GM19099 (cell line): Measurements from ENCODE around the gene ZNF805.

Experiments used
- POLR2A ChIP-seq: IDR thresholded peaks from 3 replicates; pipeline ENCODE4 v1.6.1; 2011; ENCODE audit warnings: low read depth; ENCODE audit not compliant: insufficient read length; ENCODE audit errors: extremely low read depth

ZNF805 gene

DNA sequence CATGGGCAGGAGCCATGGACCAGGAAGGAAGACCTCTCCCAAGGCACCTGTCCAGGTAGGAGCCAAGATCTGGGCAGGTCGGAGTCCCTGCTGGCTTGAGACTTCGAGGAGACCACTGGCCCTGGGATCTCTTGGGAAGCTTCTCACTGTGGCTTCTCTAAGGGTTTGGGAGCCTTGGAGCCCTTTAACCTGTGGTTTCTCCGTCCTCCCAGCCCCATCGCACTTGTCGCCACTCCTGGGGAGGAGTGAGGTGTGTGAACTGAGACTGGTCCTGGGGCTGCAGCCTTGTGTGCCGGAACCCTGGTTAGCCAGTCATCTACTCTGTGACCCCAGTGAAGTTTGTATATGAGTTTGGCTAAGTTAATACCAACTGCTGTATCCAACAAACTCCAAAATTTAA lies 8.2 kb downstream of the ZNF805 start:
- no peak for TF ChIP-seq POLR2A

DNA sequence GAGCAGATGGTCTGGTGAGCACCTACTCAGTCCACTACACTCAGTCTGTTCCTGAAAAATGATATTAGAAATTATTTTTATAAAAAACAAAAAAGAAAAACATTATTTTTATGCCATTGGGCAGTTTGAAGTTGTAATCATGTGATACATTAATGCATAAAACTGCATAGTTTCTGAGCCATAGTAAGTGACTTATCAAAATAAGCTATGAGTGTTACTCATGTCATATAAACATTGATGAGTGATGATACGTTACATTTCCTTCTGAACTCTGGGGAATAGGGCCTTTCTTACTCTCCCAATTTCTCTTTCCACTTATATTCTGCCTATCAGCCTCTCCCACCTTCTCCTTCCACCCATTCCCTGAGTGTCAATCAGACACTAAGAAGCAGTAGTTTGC lies 8.9 kb downstream of the ZNF805 start:
- no peak for TF ChIP-seq POLR2A

DNA sequence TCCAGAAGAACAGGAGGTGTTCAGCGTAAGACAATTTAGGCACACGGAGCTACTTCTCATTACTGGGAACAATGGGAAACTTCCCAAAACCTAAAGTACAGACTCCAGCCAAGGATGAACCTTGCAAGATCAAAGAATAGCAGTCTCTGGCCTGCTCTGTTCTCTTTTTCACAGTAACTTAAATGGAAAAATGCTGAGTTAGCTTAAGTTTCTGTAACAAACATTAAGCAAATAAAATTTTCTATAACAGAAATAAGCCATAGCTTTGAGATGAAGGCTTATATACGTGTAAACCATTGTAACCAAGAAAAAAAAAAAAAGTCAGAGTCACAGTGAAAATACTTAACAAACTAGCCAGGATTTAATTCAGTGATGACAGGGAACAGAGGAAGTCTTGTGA lies 21.6 kb downstream of the ZNF805 start:
- no peak for TF ChIP-seq POLR2A

DNA sequence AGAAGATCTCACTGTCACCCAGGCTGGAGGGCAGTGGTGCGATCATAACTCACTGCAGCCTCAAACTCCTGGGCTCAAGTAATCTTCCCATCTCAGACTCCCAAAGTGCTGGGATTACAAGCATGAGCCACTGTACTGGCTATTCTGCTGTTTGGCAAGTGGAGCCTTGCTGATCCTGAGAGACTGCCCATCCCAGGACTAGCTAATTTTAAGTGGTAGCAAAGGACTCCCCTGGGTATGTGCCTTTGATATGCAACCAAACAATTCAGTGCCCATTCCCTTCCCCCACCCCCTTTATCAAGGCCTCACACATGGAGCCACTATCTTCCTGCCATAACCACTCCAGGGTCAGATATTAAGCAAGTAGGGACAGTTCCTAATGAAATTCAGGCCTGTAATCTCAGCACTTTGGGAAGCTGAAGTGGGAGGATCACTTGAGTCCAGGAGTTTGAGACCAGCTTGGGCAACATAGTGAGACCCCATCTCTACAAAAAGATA lies 22.9 kb downstream of the ZNF805 start:
- no peak for TF ChIP-seq POLR2A

DNA sequence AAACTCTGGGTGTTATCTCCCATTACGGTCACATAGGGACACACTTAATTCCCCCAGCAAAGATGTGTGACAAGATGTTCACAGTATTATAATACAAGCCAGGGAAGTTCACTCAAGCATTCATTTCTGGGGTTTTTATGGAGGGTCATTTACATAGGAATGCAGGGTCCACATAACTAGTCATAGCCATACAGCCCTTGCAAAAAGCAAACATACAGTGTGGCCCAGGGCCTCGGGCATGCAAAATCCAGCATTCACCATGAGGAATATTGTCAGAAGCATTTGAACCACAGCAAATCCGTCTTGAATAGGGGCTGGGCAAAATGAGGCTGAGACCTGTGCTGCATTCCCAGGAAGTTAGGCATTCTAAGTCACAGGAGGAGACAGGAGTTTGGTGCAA lies 26.9 kb downstream of the ZNF805 start:
- TF ChIP-seq POLR2A = no peak

DNA sequence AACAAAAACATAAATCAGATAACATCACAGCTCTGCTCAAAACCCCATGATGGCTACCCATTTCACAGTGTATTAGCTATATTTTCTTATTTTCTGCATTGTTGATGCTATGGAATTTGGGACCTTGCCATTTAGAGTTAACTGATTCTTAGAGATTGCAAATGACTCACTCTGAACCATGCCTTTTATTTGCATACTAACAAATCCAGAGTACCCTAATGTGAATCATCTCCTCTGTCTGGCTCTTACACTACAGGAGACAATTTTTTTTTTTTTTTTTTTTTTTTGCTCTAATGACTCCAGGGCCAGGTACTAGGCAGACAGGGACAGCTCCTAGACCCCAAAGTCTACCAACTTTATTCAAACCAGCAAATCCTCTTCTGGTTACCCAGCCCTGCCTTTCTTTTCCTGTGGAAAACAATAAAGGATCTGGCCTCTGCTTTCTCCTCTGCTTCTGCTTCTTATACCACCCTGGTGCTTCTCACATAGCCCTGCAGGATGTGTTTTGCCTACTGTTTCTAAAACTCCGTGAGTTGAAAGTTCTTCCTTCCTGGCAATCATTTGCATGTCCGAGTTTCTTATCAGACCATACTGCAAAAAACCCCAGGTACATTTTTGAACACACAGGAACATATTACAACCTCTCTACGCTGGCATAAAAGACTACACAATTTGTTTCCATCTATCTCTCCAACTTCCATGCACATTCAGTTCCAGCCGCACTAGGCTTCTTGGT lies 29.3 kb downstream of the ZNF805 start:
- TF ChIP-seq POLR2A = no peak

DNA sequence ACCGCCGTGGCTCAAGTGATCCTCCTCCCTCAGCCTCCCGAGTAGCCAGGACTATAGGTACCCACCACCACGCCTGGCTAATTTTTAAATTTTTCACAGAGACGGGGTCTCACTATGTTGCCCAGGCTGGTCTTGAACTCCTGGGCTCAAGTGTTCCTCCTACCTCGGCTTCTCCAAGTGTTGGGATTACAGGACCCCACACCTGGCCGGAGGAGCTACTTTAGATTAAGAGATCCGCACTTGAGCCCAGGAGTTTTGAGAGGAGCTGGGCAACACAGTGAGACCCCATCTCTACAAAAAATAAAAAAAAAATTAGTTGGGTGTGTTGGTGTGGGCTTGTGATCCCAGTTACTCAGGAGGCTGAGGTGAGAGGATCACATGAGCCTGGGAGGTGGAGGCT lies 30.8 kb downstream of the ZNF805 start:
- TF ChIP-seq POLR2A = no peak

DNA sequence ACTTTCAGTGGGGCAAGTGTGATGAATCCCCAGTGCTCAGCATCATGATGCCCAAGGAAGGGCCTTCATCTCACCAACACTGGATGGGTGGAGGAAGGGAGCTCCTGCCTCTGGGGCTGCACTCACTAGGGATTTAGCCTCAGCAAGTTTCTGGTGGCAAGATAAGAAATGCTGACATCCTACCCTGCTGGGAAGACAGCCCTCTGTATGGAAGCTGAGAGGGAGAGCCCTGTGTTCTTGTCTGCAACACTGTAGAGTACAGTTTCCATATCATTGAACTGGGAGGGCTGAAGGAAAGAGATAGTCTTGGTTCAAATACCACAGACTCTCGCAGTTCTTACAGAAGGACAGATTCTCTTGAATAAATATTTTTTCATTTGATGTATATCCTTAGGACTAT lies 32.6 kb downstream of the ZNF805 start:
- TF ChIP-seq POLR2A = no peak

DNA sequence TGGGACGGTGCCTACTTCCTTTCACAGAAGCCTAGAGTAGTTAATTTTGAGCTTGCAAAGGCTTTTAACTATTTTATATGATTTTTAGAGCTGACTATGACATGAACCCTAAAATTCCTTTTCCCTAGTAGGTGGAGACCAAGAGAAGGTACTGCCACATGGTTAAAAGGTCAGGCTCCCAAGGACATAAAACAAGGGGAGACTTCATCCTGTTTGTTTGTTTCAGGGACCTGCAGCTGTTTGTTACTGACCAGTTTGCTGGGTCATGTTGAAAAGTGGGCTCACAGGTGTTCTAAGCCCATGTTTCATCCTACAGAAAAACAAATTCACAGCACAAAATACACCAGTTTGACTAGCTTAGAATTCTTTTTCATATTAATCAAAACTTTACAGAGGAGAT lies 36.0 kb downstream of the ZNF805 start:
- TF ChIP-seq POLR2A = no peak

DNA sequence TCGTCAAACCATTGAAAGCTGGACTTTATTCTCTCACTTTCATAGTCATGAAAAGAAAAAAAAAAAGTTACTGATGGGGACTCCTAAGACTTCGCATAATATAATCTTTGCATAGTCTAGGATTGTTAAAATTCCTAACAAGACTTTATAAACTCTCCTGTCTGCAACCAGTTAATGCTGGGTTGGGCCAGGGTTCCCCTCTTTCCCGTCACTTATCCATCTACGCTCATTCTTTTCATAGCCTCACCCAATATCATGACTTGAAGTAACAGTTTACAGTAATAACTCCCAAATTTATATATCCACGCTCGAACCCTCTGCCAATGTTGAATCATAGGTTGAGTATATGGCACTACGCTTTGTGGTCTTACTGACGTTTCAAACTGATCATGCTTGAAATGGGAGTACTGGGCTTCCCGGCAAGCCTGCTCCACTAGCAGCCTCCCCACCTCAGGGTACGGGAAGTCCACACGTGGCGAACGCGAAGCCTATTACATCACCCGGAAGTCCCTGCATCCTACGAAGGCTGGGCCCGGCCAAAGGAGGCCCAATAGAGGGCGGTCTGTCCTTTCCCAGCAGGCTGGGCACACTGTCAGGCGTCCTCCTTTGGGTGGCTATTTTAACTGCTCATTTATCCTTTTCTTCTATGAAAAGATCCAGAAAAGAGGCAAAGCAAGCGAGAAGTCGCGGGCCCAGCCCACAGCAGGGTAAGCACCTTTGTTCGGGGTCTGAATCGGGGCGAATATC lies 39.2 kb downstream of the ZNF805 start:
- peak; percentile 79 for TF ChIP-seq POLR2A

DNA sequence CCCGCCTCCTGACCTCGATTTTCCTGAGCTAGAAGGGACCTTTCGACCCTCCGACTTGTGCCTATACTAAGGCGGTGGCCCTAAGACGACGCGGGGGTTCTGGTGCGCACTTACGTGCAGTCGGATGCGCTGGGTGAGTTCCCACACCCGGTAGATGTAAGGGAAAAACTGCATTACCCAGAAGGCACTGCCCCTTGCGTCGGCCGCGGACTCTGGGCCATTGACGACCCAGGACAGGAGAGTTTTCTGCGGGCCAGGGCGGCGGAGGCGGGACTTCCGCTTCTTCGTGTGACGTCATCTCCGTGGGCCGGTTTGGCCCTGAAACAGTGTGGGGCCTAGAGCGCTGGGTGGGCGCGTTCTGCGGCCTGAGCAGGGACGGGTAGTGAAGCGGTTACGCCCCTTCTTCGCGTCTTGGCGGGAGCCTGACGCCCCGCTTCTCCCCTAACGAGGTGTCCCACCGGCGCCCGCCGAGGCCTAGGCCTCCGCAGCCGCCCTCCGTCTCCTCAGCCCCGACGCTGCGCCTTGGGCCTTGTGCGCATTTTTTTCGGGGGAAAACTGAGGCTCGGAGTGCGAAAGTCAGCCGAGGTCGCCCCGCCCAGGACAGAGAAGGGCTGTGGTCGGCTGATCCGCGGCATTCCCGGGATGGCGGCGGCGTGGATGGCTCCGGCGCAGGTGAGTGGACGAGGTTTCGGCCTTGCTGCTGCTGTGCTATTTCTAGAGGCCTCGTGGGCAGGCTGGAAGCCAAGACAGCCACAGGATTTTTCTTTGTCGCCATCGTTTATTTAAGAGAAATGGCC lies 39.9 kb downstream of the ZNF805 start, which contains the start of gene ZNF460:
TSS of gene ZNF460 (plus strand) at position 321 of the 797 bp plus-strand sequence. CDS start at position 643, 322 bp downstream.
- peak; percentile 60 for TF ChIP-seq POLR2A

DNA sequence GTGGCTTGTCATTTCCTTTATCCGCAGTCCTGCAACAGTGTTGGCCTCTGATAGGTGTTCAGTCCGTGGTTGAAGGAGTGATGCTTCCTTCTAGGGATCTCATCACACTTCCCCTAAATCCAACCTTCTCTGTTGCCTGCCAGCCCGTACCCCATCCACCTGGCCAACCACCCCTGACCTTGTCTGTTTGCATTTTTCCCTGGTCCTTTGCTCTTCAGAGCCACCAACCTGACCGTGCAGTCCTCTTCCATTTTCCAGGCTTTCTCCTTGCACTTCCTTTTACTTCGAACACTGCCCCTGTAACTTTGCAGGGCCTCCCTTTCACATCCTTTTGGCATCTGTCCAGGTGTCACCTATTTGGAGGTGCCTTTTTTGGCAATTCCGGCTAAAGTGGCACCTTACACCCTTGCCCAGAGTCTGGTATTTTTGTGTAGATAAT lies 40.5 kb downstream of the ZNF805 start:
- TF ChIP-seq POLR2A = no peak

DNA sequence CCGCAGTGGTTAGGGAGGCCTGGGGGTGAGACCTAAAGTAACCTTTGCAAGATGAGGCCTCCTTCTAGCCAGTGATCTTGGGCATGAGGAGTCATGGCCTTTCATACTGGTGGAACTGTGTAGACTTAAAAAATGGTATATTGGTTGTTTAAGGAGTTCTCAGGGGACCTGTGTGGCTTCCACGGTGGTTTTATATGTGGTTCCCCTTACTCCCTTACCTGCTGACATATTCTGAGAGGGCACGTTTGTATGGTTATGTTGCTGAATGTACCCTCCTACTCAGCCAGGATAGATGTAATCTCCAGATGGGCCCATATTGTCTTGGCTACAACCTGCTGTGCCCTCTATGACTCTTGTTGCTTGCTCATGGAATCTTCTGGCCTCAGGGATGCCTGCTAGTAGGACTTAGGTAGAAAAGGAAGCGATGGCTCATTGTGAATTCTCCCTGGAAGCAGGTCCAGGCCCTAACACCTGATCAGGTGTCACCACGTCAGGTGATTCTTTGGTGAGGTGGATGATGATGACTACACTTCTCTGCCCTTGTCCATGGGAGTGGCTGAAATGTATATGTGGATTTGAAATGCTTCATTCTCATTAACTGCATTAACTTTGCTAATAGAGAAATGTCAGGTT lies 41.7 kb downstream of the ZNF805 start:
- no peak for TF ChIP-seq POLR2A

DNA sequence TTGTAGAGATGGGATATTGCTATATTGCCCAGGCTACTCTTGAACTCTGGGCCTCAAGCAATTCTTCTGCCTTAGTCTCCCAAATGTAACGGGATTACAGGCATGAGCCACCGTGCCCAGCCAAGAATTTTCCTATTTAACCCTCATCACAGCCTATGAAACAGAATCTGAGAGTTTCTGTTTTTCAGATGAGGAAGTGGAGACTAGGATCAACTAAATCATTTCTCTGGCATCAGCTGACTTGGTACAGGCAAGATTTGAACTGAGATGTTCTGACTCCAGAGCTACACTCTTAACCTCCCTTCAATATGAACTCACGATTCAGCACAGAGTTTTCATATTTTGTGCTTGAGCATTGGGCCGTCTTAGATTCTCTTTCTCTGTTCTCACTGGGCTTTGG lies 47.9 kb downstream of the ZNF805 start:
- no peak for TF ChIP-seq POLR2A

DNA sequence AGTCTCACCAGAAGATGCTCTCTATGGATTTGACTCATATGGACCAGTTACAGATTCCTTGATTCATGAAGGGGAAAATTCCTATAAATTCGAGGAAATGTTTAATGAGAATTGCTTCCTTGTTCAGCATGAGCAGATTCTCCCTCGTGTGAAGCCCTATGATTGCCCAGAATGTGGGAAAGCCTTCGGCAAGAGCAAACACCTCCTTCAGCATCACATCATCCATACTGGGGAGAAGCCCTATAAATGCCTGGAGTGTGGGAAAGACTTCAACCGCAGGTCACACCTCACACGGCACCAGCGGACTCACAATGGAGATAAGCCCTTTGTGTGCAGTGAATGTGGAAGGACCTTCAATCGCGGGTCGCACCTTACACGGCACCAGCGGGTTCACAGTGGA lies 50.5 kb downstream of the ZNF805 start:
- no peak for TF ChIP-seq POLR2A

DNA sequence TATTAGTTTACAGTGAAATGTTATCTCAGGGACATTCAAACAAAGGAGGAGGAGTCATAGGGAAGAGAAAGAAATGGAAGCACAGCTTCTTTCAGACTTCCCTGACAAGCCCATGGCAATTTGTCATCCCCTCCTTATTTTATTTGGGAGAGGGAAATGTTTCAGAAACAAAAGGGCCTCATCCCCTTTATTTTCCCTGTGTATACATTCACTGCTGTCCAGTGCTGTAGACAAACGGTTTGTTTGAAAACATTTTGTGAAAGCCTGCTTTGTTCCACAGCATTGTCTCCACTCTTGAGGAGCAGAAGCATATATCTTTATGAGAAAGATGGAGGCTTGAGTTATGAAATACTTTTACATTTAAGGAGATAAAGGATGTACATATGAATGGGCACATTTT lies 52.1 kb downstream of the ZNF805 start:
- TF ChIP-seq POLR2A = no peak

DNA sequence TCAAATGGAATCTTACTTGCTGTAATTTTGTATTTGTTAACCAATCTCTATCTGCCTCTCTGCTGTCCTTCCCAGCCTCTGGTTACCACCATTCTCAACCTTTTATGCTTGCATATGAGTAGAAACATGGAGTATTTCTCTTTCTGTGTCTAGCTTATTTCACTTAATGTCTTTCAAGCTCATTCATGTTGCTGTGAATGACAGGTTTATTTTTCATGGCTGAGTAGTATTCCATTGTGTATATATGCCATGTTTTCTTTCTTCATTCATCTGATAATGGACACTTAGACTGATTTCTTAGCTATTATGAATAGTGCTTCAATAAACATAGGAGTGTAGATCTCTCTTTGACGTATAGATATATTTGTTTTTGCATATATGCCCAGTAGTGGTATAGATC lies 53.3 kb downstream of the ZNF805 start:
- no peak for TF ChIP-seq POLR2A
